Neuronal stem cell (in vitro differentiated cells): Measurements from ENCODE around the gene KIAA1671.

Source experiments
- DNase-seq: peaks from one replicate; pipeline ENCODE4 v3.0.0-alpha.2; 2013; ENCODE audit warnings: low spot score
- H2AFZ ChIP-seq: one replicate; pipeline ENCODE4 v1.6.1; 2013; ENCODE audit warnings: mild to moderate bottlenecking, low read length, inconsistent platforms
- H2AK5ac ChIP-seq: 2 replicates; pipeline ENCODE4 v1.6.1; 2013; ENCODE audit warnings: low read depth, mild to moderate bottlenecking, inconsistent platforms, low read length, moderate library complexity, mixed read lengths
- H2BK120ac ChIP-seq: 2 replicates; pipeline ENCODE4 v1.6.1; 2013; ENCODE audit warnings: low read depth, mild to moderate bottlenecking, inconsistent platforms, low read length, moderate library complexity, mixed read lengths
- H2BK12ac ChIP-seq: one replicate; pipeline ENCODE4 v1.6.1; 2013; ENCODE audit warnings: low read length, inconsistent platforms
- H2BK15ac ChIP-seq: 2 replicates; pipeline ENCODE4 v1.6.1; 2013; ENCODE audit warnings: mild to moderate bottlenecking, low read length, inconsistent platforms, mixed read lengths
- H2BK5ac ChIP-seq: one replicate; pipeline ENCODE4 v1.6.1; 2013; ENCODE audit warnings: inconsistent platforms, mild to moderate bottlenecking, low read length, moderate library complexity
- H3K14ac ChIP-seq: one replicate; pipeline ENCODE4 v1.6.1; 2013; ENCODE audit warnings: low read length, inconsistent platforms
- H3K18ac ChIP-seq: 2 replicates; pipeline ENCODE4 v1.6.1; 2013; ENCODE audit warnings: low read length, inconsistent platforms
- H3K23ac ChIP-seq: 2 replicates; pipeline ENCODE4 v1.6.1; 2013; ENCODE audit warnings: low read depth, mild to moderate bottlenecking, mixed read lengths, low read length, inconsistent platforms; ENCODE audit not compliant: poor library complexity
- H3K27ac ChIP-seq: replicated peaks from 3 replicates; pipeline ENCODE4 v1.5.1; 2013; ENCODE audit warnings: low read length, inconsistent platforms
- H3K27me3 ChIP-seq, 3 experiments: 2 replicates each; pipeline ENCODE4 v1.6.1; 2013; ENCODE audit warnings: low read length in 3 of 3, mild to moderate bottlenecking in 2 of 3, inconsistent platforms in 1 of 3, low read depth in 1 of 3, mixed read lengths in 1 of 3, moderate library complexity in 1 of 3; ENCODE audit not compliant: control insufficient read depth in 3 of 3, insufficient read depth in 3 of 3
- H3K36me3 ChIP-seq, 2 donors: replicated peaks in 1 of 2; 2 replicates each; pipeline ENCODE4 v1.6.1; 2013; ENCODE audit warnings: low read length in 2 of 2; ENCODE audit not compliant: control insufficient read depth in 2 of 2, insufficient read depth in 2 of 2
- H3K4ac ChIP-seq: 2 replicates; pipeline ENCODE4 v1.6.1; 2013; ENCODE audit warnings: inconsistent platforms, mild to moderate bottlenecking, low read length, moderate library complexity
- H3K4me1 ChIP-seq, 2 donors: 1 replicate in 1 of 2; 2 replicates in 1 of 2; pipeline ENCODE4 v1.6.1; 2013; ENCODE audit warnings: low read length in 2 of 2, low read depth in 1 of 2; ENCODE audit not compliant: control insufficient read depth in 2 of 2, insufficient read depth in 1 of 2
- H3K4me2 ChIP-seq: one replicate; pipeline ENCODE4 v1.6.1; 2013; ENCODE audit warnings: mild to moderate bottlenecking, low read length, inconsistent platforms; ENCODE audit not compliant: insufficient read depth, poor library complexity, severe bottlenecking
- H3K4me3 ChIP-seq, 2 donors: 2 replicates each; pipeline ENCODE4 v1.5.1; 2013; ENCODE audit warnings: low read length in 2 of 2, mild to moderate bottlenecking in 2 of 2, inconsistent platforms in 1 of 2, moderate library complexity in 1 of 2
- H3K79me1 ChIP-seq: one replicate; pipeline ENCODE4 v1.6.1; 2013; ENCODE audit warnings: low read depth, mild to moderate bottlenecking, inconsistent platforms, low read length, moderate library complexity
- H3K9ac ChIP-seq: one replicate; pipeline ENCODE4 v1.6.1; 2013; ENCODE audit warnings: mild to moderate bottlenecking, low read depth, low read length, inconsistent platforms; ENCODE audit not compliant: poor library complexity
- H3K9me3 ChIP-seq, 2 donors: replicated peaks in 1 of 2; 2 replicates each; pipeline versions ENCODE3 to v1.6.1; 2013; ENCODE audit warnings: low read length in 2 of 2, mild to moderate bottlenecking in 2 of 2, inconsistent platforms in 1 of 2, low read depth in 1 of 2, mixed read lengths in 1 of 2, moderate library complexity in 1 of 2; ENCODE audit not compliant: control insufficient read depth in 2 of 2, insufficient read depth in 1 of 2
- H4K8ac ChIP-seq: one replicate; pipeline ENCODE4 v1.6.1; 2013; ENCODE audit warnings: low read depth, mild to moderate bottlenecking, inconsistent platforms, low read length, moderate library complexity
- H4K91ac ChIP-seq: one replicate; pipeline ENCODE4 v1.6.1; 2013; ENCODE audit warnings: low read length, low read depth, mild to moderate bottlenecking, inconsistent platforms; ENCODE audit not compliant: poor library complexity
- WGBS, 2 donors: extraction: QIAGEN DNeasy Blood & Tissue Kit; methylation state at CpG; one replicate each; pipeline ENCODE4 v1.1.7; 2013; ENCODE audit warnings: missing lambda C conversion rate in 2 of 2, mixed read lengths in 1 of 2; ENCODE audit not compliant: insufficient read length in 2 of 2, insufficient replicate concordance in 1 of 2; ENCODE audit errors: extremely low coverage in 2 of 2; 5-methylcytosine and 5-hydroxymethylcytosine counted together

The KIAA1671 gene

DNA sequence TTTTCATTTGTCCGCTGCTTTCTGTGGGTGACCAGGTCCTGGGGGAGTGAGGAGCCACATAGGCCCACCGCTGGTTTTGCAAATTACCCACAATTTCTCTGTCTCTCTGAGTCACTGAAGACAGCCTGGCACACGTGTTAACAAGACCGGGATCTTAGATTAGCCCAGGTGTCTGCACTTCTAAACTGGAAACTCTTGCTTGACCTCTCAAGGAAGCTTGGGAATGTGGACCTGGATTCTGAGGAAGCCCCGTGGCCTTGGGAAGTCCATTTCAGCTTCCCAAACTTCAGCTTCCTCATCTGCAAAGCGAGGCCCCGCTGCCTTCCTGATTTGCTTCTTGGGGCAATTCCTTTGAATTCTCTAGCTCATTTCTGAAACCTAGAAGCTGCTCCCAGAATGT is 119.9 kb downstream of the KIAA1671 start:
- H3K27me3 ChIP-seq = no peaks in the 10 kb centered on the region
- WGBS, 2 donors = no CpG with 5 or more reads among the region's 7 CpGs
- no peak overlapping the region for H2AFZ ChIP-seq
- H3K9me3 ChIP-seq = no peaks in the 10 kb centered on the region
- H4K91ac ChIP-seq = no peak overlapping the region
- no peak overlapping the region for H3K23ac ChIP-seq
- H3K14ac ChIP-seq = no peak overlapping the region
- H4K8ac ChIP-seq = no peak overlapping the region
- H3K4ac ChIP-seq = no peak overlapping the region
- no peak overlapping the region for H3K4me2 ChIP-seq
- no peak overlapping the region for H2BK12ac ChIP-seq
- no peaks in the 10 kb centered on the region for H3K36me3 ChIP-seq
- no peak overlapping the region for H2AK5ac ChIP-seq
- no peak overlapping the region for H2BK15ac ChIP-seq
- no peak overlapping the region for H3K9ac ChIP-seq
- no peak overlapping the region for H2BK120ac ChIP-seq
- DNase-seq = no peak
- H3K27ac ChIP-seq = no peak overlapping the region
- peaks cover 0 to 3% of the 10 kb centered on the region in 2 donors for H3K4me1 ChIP-seq
- H3K18ac ChIP-seq = no peak overlapping the region
- no peaks in the 10 kb centered on the region for H3K79me1 ChIP-seq
- H2BK5ac ChIP-seq = no peak overlapping the region
- no peak overlapping the region for H3K4me3 ChIP-seq

DNA sequence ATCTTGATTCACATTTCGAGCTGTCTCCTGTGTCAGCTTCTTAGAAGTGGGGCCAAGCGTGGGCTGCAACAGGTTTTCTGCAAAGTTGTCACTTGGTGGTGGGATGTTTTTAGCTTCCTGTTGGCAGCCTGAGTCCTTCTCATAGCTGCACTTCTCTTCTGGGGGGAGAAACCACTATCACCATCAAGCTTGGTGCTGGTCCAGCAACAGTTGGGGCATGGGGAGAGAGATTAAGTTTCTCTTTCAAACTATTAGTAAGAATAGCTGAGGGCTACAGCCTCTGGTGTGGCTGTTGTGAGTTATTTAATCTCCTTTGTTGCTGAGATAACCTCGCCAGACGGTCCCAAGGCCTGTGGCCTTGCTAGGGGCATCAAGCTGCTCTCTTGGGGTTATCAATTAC is 123.8 kb downstream of the KIAA1671 start:
- H3K27me3 ChIP-seq = no peaks in the 10 kb centered on the region
- no peak overlapping the region for H3K18ac ChIP-seq
- H4K91ac ChIP-seq = no peak overlapping the region
- H3K4me2 ChIP-seq = no peak overlapping the region
- H3K14ac ChIP-seq = no peak overlapping the region
- H3K9ac ChIP-seq = no peak overlapping the region
- no peak overlapping the region for H4K8ac ChIP-seq
- H3K4me1 ChIP-seq = peaks cover 0 to 4% of the 10 kb centered on the region in 2 donors
- no peak overlapping the region for H3K23ac ChIP-seq
- H2AFZ ChIP-seq = no peak overlapping the region
- H2BK120ac ChIP-seq = no peak overlapping the region
- H2AK5ac ChIP-seq = no peak overlapping the region
- H3K36me3 ChIP-seq = no peaks in the 10 kb centered on the region
- no peak overlapping the region for H2BK5ac ChIP-seq
- no peak overlapping the region for H3K4me3 ChIP-seq
- no peak overlapping the region for H3K4ac ChIP-seq
- no peak overlapping the region for H2BK15ac ChIP-seq
- no peaks in the 10 kb centered on the region for H3K79me1 ChIP-seq
- H3K27ac ChIP-seq = no peak overlapping the region
- DNase-seq = no peak
- H2BK12ac ChIP-seq = no peak overlapping the region
- no CpG with 5 or more reads among the region's 4 CpGs for WGBS, 2 donors
- no peaks in the 10 kb centered on the region for H3K9me3 ChIP-seq

DNA sequence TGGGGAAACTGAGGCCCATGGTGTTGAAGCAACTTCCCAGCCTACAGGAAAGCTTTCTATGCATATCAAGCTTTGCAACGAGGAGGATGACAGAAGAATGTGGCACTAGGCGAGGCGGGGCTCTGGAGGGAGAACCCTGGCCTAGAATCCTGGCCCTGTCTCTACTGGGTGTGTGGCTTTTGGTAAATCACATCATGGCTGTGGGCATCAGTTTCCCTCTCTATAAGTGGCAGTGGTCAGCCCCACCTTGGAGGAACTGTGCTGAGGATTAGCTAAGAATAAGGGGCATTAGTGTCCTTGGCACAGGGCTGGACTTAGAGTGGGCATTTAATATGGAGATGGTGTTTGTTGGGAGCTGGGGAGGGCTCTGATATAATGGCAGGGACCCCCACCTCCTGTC is 124.5 kb downstream of the KIAA1671 start:
- Histone ChIP-seq H2AK5ac (no peak overlapping the region), H4K91ac (no peak overlapping the region), H3K18ac (no peak overlapping the region), H3K27me3 (no peaks in the 10 kb centered on the region), H2AFZ (no peak overlapping the region), H3K14ac (no peak overlapping the region), H2BK120ac (no peak overlapping the region), H3K9ac (no peak overlapping the region), H3K9me3 (no peaks in the 10 kb centered on the region), H2BK15ac (no peak overlapping the region), H3K36me3 (no peaks in the 10 kb centered on the region), H3K27ac (no peak overlapping the region), H3K4me3 (no peak overlapping the region), H3K4ac (no peak overlapping the region), H3K4me2 (no peak overlapping the region), H3K4me1 (peaks cover 0 to 4% of the 10 kb centered on the region in 2 donors), H4K8ac (no peak overlapping the region), H3K79me1 (no peaks in the 10 kb centered on the region), H3K23ac (no peak overlapping the region), H2BK5ac (no peak overlapping the region), H2BK12ac (no peak overlapping the region)
- no peak for DNase-seq
- no CpG with 5 or more reads among the region's 3 CpGs for WGBS, 2 donors

DNA sequence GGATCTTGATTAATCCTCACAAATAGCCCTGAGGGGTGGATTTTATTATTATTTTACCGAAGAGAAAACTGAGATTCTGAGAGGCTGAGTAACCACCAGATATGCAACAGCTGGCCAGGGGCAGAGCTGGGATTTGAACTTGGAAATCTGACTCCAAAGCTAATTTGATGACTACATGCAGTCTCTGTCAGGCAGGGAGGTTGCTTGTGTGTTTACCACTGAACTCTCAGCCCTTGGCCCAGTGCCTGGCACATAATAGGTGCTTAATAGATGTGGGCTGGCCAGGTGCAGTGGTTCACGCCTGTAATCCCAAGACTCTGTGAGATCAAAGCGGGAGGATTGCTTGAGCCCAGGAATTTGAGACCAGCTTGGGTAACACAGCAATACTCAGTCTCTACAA is 125.4 kb downstream of the KIAA1671 start:
- Histone ChIP-seq H2BK15ac (no peak overlapping the region), H2BK5ac (no peak overlapping the region), H3K79me1 (no peaks in the 10 kb centered on the region), H3K36me3 (no peaks in the 10 kb centered on the region), H3K4me1 (peaks cover 0 to 4% of the 10 kb centered on the region in 2 donors), H2BK120ac (no peak overlapping the region), H3K18ac (no peak overlapping the region), H2BK12ac (no peak overlapping the region), H3K4me2 (no peak overlapping the region), H2AK5ac (no peak overlapping the region), H3K9me3 (no peaks in the 10 kb centered on the region), H2AFZ (no peak overlapping the region), H3K14ac (no peak overlapping the region), H3K4ac (no peak overlapping the region), H4K8ac (no peak overlapping the region), H3K27me3 (no peaks in the 10 kb centered on the region), H3K27ac (no peak overlapping the region), H3K4me3 (no peak overlapping the region), H4K91ac (no peak overlapping the region), H3K9ac (no peak overlapping the region), H3K23ac (no peak overlapping the region)
- DNase-seq = no peak
- no CpG with 5 or more reads among the region's 3 CpGs for WGBS, 2 donors
